ENCODE measurements around the gene CDT1. TPM values are rescaled to one million over a fixed set of nuclear protein-coding genes. Genes with fewer than 3 reads are reported as not detected.
"Not testable (repeated sequence)": the region's sequence is repeated elsewhere in the genome, so short reads cannot be mapped to it uniquely, and the experiment has no call there.

Gene CDT1
- total RNA-seq, 2 experiments from 2014 or later = 136 to 182 TPM

GRCh38 chr16:88821168-88821850, 17.7 kb downstream of the CDT1 start:
- no peaks in the 10 kb centered on the region for H3K4me1 Mint-ChIP-seq
- intact Hi-C loops (cut with DNase I, micrococcal nuclease) = no loop called here
- no peaks in the 10 kb centered on the region for H3K27me3 Mint-ChIP-seq
- no peak for ATAC-seq
- no peak overlapping the region for H3K4me3 Mint-ChIP-seq
- ChIA-PET CTCF (no interaction called here), POLR2A (no interaction called here)
- no peaks in the 10 kb centered on the region for H3K9me3 Mint-ChIP-seq (ENCODE audit: low read depth)
- DNase-seq = no peak
- no peak overlapping the region for H3K27ac Mint-ChIP-seq
- no peaks in the 10 kb centered on the region for H3K36me3 Mint-ChIP-seq (ENCODE audit: low read depth)

GRCh38 chr16:88822281-88823040, 18.9 kb downstream of the CDT1 start:
- CTCF ChIA-PET = interaction anchor here (0.7 kb wide), 1 partner anchor 36 kb away, joined by 5 read pairs; no protein-coding TSS in a partner anchor
- no peaks in the 10 kb centered on the region for H3K4me1 Mint-ChIP-seq
- no peaks in the 10 kb centered on the region for H3K9me3 Mint-ChIP-seq (ENCODE audit: low read depth)
- intact Hi-C loops (cut with DNase I, micrococcal nuclease) = no loop called here
- H3K27me3 Mint-ChIP-seq = no peaks in the 10 kb centered on the region
- no peak for DNase-seq
- no peak overlapping the region for H3K27ac Mint-ChIP-seq
- POLR2A ChIA-PET = no interaction called here
- no peaks in the 10 kb centered on the region for H3K36me3 Mint-ChIP-seq (ENCODE audit: low read depth)
- H3K4me3 Mint-ChIP-seq = no peak overlapping the region
- ATAC-seq = no peak

- CTCF ChIA-PET; POLR2A ChIA-PET; H3K9me3 Mint-ChIP-seq (ENCODE audit: low read depth); H3K4me3 Mint-ChIP-seq; DNase-seq; H3K4me1 Mint-ChIP-seq; H3K36me3 Mint-ChIP-seq (ENCODE audit: low read depth); intact Hi-C loops (cut with DNase I, micrococcal nuclease); H3K27ac Mint-ChIP-seq; H3K27me3 Mint-ChIP-seq; ATAC-seq: not testable (repeated sequence)
These were observed 20.1 kb downstream of the CDT1 start for GRCh38 chr16:88823646-88824045.

GRCh38 chr16:88824256-88825077, 20.9 kb downstream of the CDT1 start:
- ATAC-seq (no peak), DNase-seq (no peak)
- H3K27ac Mint-ChIP-seq = no peak overlapping the region
- no peaks in the 10 kb centered on the region for H3K36me3 Mint-ChIP-seq (ENCODE audit: low read depth)
- CTCF ChIA-PET = no interaction called here
- H3K27me3 Mint-ChIP-seq = no peaks in the 10 kb centered on the region
- H3K9me3 Mint-ChIP-seq (ENCODE audit: low read depth) = no peaks in the 10 kb centered on the region
- POLR2A ChIA-PET = no interaction called here
- intact Hi-C loops (cut with DNase I, micrococcal nuclease) = no loop called here
- no peak overlapping the region for H3K4me3 Mint-ChIP-seq
- H3K4me1 Mint-ChIP-seq = no peaks in the 10 kb centered on the region

GRCh38 chr16:88825146-88825545, 21.6 kb downstream of the CDT1 start:
- H3K9me3 Mint-ChIP-seq (ENCODE audit: low read depth) = no peaks in the 10 kb centered on the region
- ATAC-seq (no peak), DNase-seq (no peak)
- no peaks in the 10 kb centered on the region for H3K4me1 Mint-ChIP-seq
- no peaks in the 10 kb centered on the region for H3K27me3 Mint-ChIP-seq
- H3K4me3 Mint-ChIP-seq = no peak overlapping the region
- intact Hi-C loops (cut with DNase I, micrococcal nuclease) = no loop called here
- no peaks in the 10 kb centered on the region for H3K36me3 Mint-ChIP-seq (ENCODE audit: low read depth)
- ChIA-PET POLR2A (no interaction called here), CTCF (no interaction called here)
- no peak overlapping the region for H3K27ac Mint-ChIP-seq

GRCh38 chr16:88826070-88826840, 22.7 kb downstream of the CDT1 start:
- no peak for ATAC-seq
- DNase-seq = no peak
- Mint-ChIP-seq H3K4me1 (no peaks in the 10 kb centered on the region), H3K4me3 (no peak overlapping the region), H3K9me3 (ENCODE audit: low read depth) (no peaks in the 10 kb centered on the region), H3K27me3 (no peaks in the 10 kb centered on the region), H3K27ac (no peak overlapping the region), H3K36me3 (ENCODE audit: low read depth) (no peaks in the 10 kb centered on the region)
- ChIA-PET CTCF (interaction anchor here (1.1 kb wide), 1 partner anchor 28 kb away, joined by 3 read pairs; no protein-coding TSS in a partner anchor), POLR2A (no interaction called here)
- intact Hi-C loops (cut with DNase I, micrococcal nuclease) = no loop called here

GRCh38 chr16:88827727-88828126, 24.1 kb downstream of the CDT1 start:
- H3K27me3 Mint-ChIP-seq = no peaks in the 10 kb centered on the region
- ChIA-PET POLR2A (no interaction called here), CTCF (no interaction called here)
- no peak overlapping the region for H3K27ac Mint-ChIP-seq
- no peak overlapping the region for H3K4me3 Mint-ChIP-seq
- no peaks in the 10 kb centered on the region for H3K4me1 Mint-ChIP-seq
- H3K9me3 Mint-ChIP-seq (ENCODE audit: low read depth) = no peaks in the 10 kb centered on the region
- DNase-seq = no peak
- intact Hi-C loops (cut with DNase I, micrococcal nuclease) = no loop called here
- no peak for ATAC-seq
- H3K36me3 Mint-ChIP-seq (ENCODE audit: low read depth) = no peaks in the 10 kb centered on the region

- DNase-seq = no peak
- no peaks in the 10 kb centered on the region for H3K4me1 Mint-ChIP-seq
- H3K27ac Mint-ChIP-seq = no peak overlapping the region
- POLR2A ChIA-PET = no interaction called here
- no peaks in the 10 kb centered on the region for H3K9me3 Mint-ChIP-seq (ENCODE audit: low read depth)
- H3K36me3 Mint-ChIP-seq (ENCODE audit: low read depth) = no peaks in the 10 kb centered on the region
- no peaks in the 10 kb centered on the region for H3K27me3 Mint-ChIP-seq
- no peak for ATAC-seq
- CTCF ChIA-PET = no interaction called here
- intact Hi-C loops (cut with DNase I, micrococcal nuclease) = no loop called here
- no peak overlapping the region for H3K4me3 Mint-ChIP-seq
These were observed 25.1 kb downstream of the CDT1 start for GRCh38 chr16:88828711-88829110.

GRCh38 chr16:88830258-88830657, 26.7 kb downstream of the CDT1 start:
- no peaks in the 10 kb centered on the region for H3K4me1 Mint-ChIP-seq
- POLR2A ChIA-PET = no interaction called here
- H3K9me3 Mint-ChIP-seq (ENCODE audit: low read depth) = no peaks in the 10 kb centered on the region
- no peaks in the 10 kb centered on the region for H3K36me3 Mint-ChIP-seq (ENCODE audit: low read depth)
- no peaks in the 10 kb centered on the region for H3K27me3 Mint-ChIP-seq
- ATAC-seq (no peak), DNase-seq (no peak)
- H3K27ac Mint-ChIP-seq = no peak overlapping the region
- no peak overlapping the region for H3K4me3 Mint-ChIP-seq
- intact Hi-C loops (cut with DNase I, micrococcal nuclease) = no loop called here
- CTCF ChIA-PET = no interaction called here

GRCh38 chr16:88830783-88831182, 27.2 kb downstream of the CDT1 start:
- intact Hi-C loops (cut with DNase I, micrococcal nuclease) = no loop called here
- ChIA-PET POLR2A (no interaction called here), CTCF (no interaction called here)
- Mint-ChIP-seq H3K36me3 (ENCODE audit: low read depth) (no peaks in the 10 kb centered on the region), H3K4me3 (no peak overlapping the region), H3K27ac (no peak overlapping the region), H3K4me1 (no peaks in the 10 kb centered on the region), H3K9me3 (ENCODE audit: low read depth) (no peaks in the 10 kb centered on the region), H3K27me3 (no peaks in the 10 kb centered on the region)
- no peak for DNase-seq
- no peak for ATAC-seq

- no peaks in the 10 kb centered on the region for H3K9me3 Mint-ChIP-seq (ENCODE audit: low read depth)
- intact Hi-C loops (cut with DNase I, micrococcal nuclease) = no loop called here
- CTCF ChIA-PET = no interaction called here
- ATAC-seq = no peak
- POLR2A ChIA-PET = no interaction called here
- H3K27ac Mint-ChIP-seq = no peak overlapping the region
- H3K4me3 Mint-ChIP-seq = no peak overlapping the region
- no peaks in the 10 kb centered on the region for H3K27me3 Mint-ChIP-seq
- H3K4me1 Mint-ChIP-seq = no peaks in the 10 kb centered on the region
- H3K36me3 Mint-ChIP-seq (ENCODE audit: low read depth) = no peaks in the 10 kb centered on the region
- no peak for DNase-seq
These were observed 28.2 kb downstream of the CDT1 start for GRCh38 chr16:88831838-88832237.
